Spinal cord (tissue), 10 donors: Measurements from ENCODE around the gene PDLIM7. TPM values are rescaled to one million over a fixed set of nuclear protein-coding genes. Genes with fewer than 3 reads are reported as not detected.

Experiments
- DNase-seq, 6 donors: peaks; one replicate each; pipeline versions ENCODE4 v3.0.0 to v3.0.0-alpha.2; 2013 to 2015; ENCODE audit warnings: low spot score in 6 of 6, low read depth in 4 of 6
- H3K27ac ChIP-seq: one replicate; pipeline ENCODE4 v1.5.1; 2013; ENCODE audit warnings: low read depth, low read length, control low read depth
- H3K27me3 ChIP-seq: one replicate; pipeline ENCODE4 v1.6.1; 2013; ENCODE audit warnings: low read length; ENCODE audit not compliant: control insufficient read depth, insufficient read depth
- H3K36me3 ChIP-seq: one replicate; pipeline ENCODE4 v1.6.1; 2013; ENCODE audit warnings: low read length; ENCODE audit not compliant: control insufficient read depth, insufficient read depth
- H3K4me1 ChIP-seq: one replicate; pipeline ENCODE4 v1.6.1; 2013; ENCODE audit warnings: low read length; ENCODE audit not compliant: control insufficient read depth, insufficient read depth
- H3K4me3 ChIP-seq: one replicate; pipeline ENCODE4 v1.5.1; 2013; ENCODE audit warnings: low read depth, low read length, control low read depth
- H3K9me3 ChIP-seq: one replicate; pipeline ENCODE4 v1.6.1; 2013; ENCODE audit warnings: low read length; ENCODE audit not compliant: control insufficient read depth, insufficient read depth
- WGBS: methylation state at CpG from one replicate; pipeline ENCODE4 v1.1.5; 2013; ENCODE audit warnings: missing lambda C conversion rate; ENCODE audit not compliant: insufficient coverage; 5-methylcytosine and 5-hydroxymethylcytosine counted together
- long read RNA-seq, 4 donors: transcript quantifications; one replicate each; lab custom pipeline, GENCODE V29; 2026
- polyA plus RNA-seq, 2 donors: library from polyadenylated mRNA; unstranded; fragments of 120-200 nt; gene quantifications; one replicate each; pipeline ENCODE4 v1.2.1, GENCODE V29; 2013; ENCODE audit not compliant: insufficient read length in 2 of 2
- total RNA-seq, 2 donors: library from RNA; depleted of rRNA in 1 of 2; stranded (reverse); fragments of 120-200 nt in 1 of 2; fragments of >200 nt in 1 of 2; gene quantifications; one replicate each; pipeline versions ENCODE4 v1.2.3 to v1.2.4, GENCODE V29; 2013 to 2014
- donor health status: healthy.

Gene PDLIM7, protein sequence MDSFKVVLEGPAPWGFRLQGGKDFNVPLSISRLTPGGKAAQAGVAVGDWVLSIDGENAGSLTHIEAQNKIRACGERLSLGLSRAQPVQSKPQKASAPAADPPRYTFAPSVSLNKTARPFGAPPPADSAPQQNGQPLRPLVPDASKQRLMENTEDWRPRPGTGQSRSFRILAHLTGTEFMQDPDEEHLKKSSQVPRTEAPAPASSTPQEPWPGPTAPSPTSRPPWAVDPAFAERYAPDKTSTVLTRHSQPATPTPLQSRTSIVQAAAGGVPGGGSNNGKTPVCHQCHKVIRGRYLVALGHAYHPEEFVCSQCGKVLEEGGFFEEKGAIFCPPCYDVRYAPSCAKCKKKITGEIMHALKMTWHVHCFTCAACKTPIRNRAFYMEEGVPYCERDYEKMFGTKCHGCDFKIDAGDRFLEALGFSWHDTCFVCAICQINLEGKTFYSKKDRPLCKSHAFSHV
- total RNA-seq (10 to 100 TPM; 23.4 to 67.3 TPM), polyA plus RNA-seq (100 to 1,000 TPM in 1 of 2 donors, 10 to 100 TPM in 1; 61.1 to 128 TPM)
- long read RNA-seq, donor 1, partial matches to known transcripts, result 6 of 20 reads
- long read RNA-seq, donor 1, other reads (novel, unspliced or antisense), result 0 of 20 reads
- long read RNA-seq, donor 2, partial matches to known transcripts, result 0 of 3 reads
- long read RNA-seq, donor 2, other reads (novel, unspliced or antisense), result 0 of 3 reads
- long read RNA-seq, donor 3, partial matches to known transcripts, result 0 of 8 reads
- long read RNA-seq, donor 3, other reads (novel, unspliced or antisense), result 0 of 8 reads
- long read RNA-seq, donor 4, transcript PDLIM7-202 (13 exons, 1,689 nt), result major isoform, 8 of 28 reads
- long read RNA-seq, donor 4, partial matches to known transcripts, result 11 of 28 reads
- long read RNA-seq, donor 4, other reads (novel, unspliced or antisense), result 0 of 28 reads

DNA sequence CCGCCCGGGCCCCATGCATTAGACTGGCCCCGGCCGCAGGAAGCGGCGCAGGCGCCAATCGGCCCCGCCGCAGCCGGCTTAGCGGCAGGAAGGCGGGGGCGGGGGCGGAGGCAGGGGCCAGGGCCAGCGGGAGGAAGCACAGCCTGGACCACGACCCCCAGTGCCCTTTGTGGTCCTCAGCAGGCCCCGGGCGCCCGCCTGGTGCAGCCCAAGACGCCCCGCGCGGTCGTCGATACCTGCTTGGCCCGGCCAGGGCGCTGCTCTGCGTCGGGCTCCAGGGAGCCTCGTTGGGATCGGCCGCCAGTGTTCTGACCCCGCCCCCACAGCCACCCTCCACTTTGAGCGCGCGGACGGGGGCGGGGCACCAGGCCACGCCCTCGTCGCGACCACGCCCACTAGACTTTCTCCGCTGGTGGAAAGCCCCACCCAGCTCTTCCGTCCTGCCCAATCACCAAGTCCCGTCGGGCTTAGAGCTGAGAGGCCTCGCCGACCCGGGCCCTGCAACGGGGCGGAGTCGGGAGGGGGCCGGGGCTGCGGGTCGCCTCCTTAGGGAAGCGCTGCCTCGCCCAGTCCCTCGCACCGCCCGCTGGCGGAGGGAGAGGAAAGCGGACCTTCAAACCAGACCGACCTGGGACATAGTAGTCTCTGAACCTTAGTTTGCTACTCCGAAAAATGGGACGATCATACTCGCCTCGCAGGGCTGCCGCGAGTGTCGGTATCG is at the start of gene PDLIM7:
Gene PDLIM7 (minus strand): TSS at position 313 of the 721 bp plus-strand sequence. CDS start 1,092 bp downstream, outside the sequence.
- Histone ChIP-seq H3K36me3 (peaks cover 29% of the 10 kb centered on the region), H3K27ac (peak within 1 kb of the TSS; percentile 93), H3K27me3 (peaks cover 7% of the 10 kb centered on the region), H3K4me1 (peaks cover 68% of the 10 kb centered on the region), H3K4me3 (peak within 1 kb of the TSS; percentile 74), H3K9me3 (no peaks in the 10 kb centered on the region)
- peak in 5 of 6 donors; percentile 82 to 98 (median 91) for DNase-seq
- WGBS, result under 1% methylated on average over 72 of the region's 73 CpGs

DNA sequence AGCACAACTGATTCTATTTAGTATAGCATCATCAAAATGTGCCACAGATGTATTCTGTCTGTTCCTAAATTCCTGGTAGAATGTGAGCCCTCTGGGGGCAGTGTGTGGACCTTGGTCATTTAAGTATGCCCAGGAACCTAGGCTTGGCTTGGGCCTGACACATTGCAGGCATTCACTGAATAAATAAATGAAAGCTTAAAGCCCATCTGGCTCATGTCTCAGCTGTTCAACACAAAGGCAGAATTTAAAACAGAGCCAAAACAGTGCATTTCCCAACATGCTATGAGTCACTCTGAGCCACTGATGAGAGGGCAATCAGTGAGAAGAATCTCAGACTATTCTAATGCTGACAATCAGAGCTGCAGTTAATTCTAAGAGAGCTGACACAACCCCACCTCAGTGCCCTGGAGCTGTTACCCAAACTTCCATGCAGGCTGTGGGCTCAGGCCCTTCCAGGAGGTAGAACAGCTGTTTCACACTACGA is 48.9 kb upstream of the PDLIM7 start:
- Histone ChIP-seq H3K4me3 (no peak overlapping the region), H3K36me3 (peaks cover 5% of the 10 kb centered on the region), H3K27ac (no peak overlapping the region), H3K9me3 (no peaks in the 10 kb centered on the region), H3K4me1 (peaks cover 17% of the 10 kb centered on the region), H3K27me3 (no peaks in the 10 kb centered on the region)
- peak in 2 of 6 donors; percentile 31 to 50 for DNase-seq
- no CpG with 5 or more reads among the region's 1 CpG for WGBS

DNA sequence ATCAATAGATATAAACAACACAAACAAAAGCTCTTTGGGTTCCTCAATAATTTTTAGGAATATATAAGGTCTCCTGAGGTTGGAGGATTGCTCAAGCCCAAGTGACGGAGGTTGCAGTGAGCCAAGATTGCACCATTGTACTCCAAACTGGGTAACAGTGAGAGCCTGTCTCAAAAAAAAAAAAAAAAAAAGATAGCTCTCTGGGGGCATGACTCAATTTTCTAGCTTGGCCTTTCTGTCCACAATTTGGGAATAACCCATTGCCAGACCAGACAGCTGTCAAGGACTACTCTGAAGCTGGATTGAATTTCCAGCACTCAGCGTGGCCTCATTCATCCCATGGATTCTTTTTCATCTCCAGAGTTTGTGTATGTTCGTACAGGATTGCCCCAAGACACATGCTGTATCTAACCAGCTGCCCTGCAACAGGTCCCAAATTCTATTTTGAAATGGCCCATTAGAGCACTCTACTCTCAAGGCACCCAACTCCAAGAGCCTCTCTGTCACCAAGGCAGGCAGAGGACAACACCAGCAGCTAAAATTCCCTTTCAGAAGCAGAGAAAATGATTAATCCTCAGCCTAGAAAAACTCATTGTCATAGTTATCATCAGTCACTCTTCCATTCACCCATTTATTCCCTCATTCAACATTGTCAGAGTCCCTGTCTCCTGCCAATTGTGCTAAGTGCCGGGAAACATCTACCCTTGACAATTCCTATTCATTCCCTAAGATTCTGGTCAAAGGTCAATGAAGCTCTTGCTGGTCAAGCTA is 48.3 kb upstream of the PDLIM7 start:
- Histone ChIP-seq H3K4me1 (peaks cover 17% of the 10 kb centered on the region), H3K4me3 (no peak overlapping the region), H3K36me3 (no peaks in the 10 kb centered on the region), H3K9me3 (no peaks in the 10 kb centered on the region), H3K27me3 (no peaks in the 10 kb centered on the region), H3K27ac (no peak overlapping the region)
- 69% methylated on average over 4 of the region's 4 CpGs for WGBS
- DNase-seq, result no peak

DNA sequence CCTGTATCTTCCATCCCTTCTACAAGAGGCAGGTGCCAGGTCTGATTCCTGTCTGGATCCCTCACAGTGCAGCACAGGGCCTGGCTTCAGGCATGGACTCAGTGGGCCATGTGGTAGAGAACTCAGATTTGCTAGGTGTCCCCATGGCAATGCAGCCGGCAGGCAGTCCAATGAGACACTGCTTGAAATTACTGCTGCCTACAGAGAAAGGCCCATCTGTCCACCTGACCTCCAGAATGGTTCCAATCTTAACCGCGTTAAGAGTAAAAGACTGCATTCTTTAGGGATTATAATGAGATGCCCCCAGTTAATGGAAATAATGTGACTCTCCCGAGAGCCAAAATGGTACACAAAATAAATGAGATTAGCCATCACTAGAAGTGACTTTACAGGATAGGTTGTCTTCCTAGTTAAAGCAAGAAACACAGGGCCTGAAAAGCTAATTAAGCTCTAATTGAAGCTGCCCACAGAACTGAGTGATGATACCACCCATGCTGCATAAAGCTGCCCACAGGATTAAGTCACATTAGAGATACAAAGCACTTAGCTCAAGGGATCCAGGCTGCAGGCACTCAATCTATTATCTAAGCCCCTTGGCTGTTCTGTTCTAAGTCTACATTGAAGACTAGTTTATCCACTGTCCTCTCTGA is 45.5 kb upstream of the PDLIM7 start:
- H3K36me3 ChIP-seq, result peaks cover 12% of the 10 kb centered on the region
- no peaks in the 10 kb centered on the region for H3K9me3 ChIP-seq
- WGBS, result 0% methylated on average over 1 of the region's 4 CpGs
- H3K27me3 ChIP-seq, result no peaks in the 10 kb centered on the region
- H3K27ac ChIP-seq, result no peak overlapping the region
- no peak overlapping the region for H3K4me3 ChIP-seq
- peaks cover 23% of the 10 kb centered on the region for H3K4me1 ChIP-seq
- DNase-seq, result peak in 1 of 6 donors; percentile 68

DNA sequence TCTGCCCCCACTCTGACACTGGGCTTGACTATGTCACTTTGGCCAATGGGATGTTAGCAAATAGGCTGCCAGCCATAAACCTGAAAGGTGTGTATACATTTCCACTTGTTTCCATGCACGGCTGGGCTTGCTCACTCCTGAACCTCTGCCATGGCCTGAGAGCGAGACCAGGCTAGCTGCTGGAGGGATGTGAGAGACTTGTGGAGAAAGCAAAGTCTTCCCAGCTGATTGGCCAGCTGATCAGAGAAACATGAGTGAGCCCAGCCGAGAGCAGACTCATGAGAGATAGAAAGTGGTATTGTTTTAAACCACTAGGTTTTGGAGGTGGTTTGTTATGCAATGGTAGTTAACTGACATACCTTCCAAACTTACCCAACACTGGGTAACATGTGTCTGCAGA is 43.0 kb upstream of the PDLIM7 start:
- DNase-seq, result no peak
- no peaks in the 10 kb centered on the region for H3K27me3 ChIP-seq
- H3K4me3 ChIP-seq, result no peak overlapping the region
- no peak overlapping the region for H3K27ac ChIP-seq
- peaks cover 29% of the 10 kb centered on the region for H3K36me3 ChIP-seq
- peaks cover 17% of the 10 kb centered on the region for H3K4me1 ChIP-seq
- 94% methylated on average over 2 of the region's 3 CpGs for WGBS
- no peaks in the 10 kb centered on the region for H3K9me3 ChIP-seq

DNA sequence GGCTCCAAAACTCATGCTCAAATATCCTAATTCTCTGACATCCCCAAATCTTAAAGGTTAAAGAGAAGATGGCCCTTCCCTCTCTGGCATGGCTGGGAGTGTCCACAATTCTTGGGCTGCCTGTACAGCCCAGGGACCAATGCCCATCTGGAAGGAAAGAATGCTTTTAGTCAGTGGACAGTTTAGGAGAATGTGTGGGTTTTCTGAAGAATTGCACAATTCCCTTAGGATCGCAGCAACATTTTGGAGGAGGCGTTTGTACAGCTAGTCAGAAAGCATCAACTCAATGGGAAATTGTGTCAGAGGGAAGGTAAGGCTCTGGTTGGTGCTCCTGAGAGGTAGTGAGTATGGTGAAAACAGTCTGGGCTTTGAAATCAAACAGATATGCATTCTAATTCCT is 42.0 kb upstream of the PDLIM7 start:
- H3K4me1 ChIP-seq, result peaks cover 14% of the 10 kb centered on the region
- peaks cover 32% of the 10 kb centered on the region for H3K36me3 ChIP-seq
- no peak overlapping the region for H3K4me3 ChIP-seq
- H3K27ac ChIP-seq, result no peak overlapping the region
- 92% methylated on average over 2 of the region's 2 CpGs for WGBS
- H3K27me3 ChIP-seq, result no peaks in the 10 kb centered on the region
- no peak for DNase-seq
- H3K9me3 ChIP-seq, result no peaks in the 10 kb centered on the region

DNA sequence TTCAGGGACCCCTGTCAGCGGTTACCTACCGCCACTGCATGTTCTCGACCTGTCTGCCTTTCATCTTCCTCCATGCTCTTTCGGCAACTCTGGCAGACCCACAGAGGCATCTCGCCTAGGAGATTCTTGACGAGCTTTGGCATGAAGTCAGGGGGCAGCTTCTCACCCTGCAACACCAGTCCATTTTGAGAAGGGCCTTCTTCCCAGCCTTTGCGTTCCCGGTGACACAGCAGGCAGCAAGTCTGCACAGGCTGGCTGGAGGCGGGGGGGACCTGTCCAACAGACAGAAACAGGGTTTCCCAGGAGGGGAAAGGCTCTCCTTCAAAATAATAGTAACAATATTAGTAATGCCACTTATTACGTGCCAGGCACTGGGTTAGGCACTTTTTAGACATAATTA is 41.5 kb upstream of the PDLIM7 start:
- Histone ChIP-seq H3K4me3 (no peak overlapping the region), H3K27ac (no peak overlapping the region), H3K27me3 (no peaks in the 10 kb centered on the region), H3K9me3 (no peaks in the 10 kb centered on the region), H3K4me1 (peaks cover 11% of the 10 kb centered on the region), H3K36me3 (peaks cover 38% of the 10 kb centered on the region)
- 94% methylated on average over 8 of the region's 10 CpGs for WGBS
- DNase-seq, result no peak

DNA sequence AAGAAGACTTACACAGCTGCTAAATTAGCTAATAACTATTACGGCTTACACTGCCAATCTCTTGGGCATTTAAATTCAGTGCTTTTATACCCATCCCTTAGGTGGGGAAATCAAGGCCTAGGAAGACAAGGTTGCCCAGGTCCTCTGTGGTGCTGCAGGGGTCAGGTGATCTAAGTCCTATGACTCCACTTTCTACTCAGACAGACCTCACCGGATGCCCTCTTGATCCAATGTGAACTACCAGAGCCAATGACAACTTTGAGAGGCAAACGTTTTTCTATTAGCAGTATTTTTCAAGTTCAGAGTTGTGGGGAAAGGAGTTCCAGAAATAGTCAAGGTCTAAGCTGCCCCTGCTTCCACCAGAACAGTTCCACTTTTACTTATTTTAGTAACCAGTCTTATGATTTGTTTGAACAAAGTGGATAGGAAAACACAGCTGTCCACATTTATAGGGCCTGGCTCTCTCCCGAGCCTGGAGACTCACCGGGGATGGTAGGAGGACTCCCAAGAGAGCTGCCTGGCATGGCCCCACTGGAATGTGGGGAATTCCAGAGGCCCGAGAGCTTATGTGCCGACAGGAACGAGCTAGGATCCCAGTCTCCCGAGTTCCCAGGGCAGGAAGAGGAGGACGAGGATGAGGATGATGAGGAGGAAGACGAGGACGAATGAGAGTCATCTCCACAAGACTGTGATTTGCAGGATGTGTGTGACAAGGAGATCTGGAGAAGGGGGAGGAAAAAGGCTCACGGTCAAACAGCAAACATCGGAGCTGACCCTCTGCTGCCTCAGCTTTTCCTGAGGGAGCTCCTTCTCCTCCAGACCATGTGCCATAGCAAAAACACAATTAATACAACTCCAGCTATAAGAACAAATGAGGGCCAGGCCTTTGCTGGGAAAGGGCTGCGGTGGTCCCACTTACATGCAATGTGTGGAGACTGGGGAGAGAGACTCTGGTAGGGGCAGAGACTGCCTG is 40.3 kb upstream of the PDLIM7 start:
- Histone ChIP-seq H3K4me3 (no peak overlapping the region), H3K27me3 (no peaks in the 10 kb centered on the region), H3K9me3 (no peaks in the 10 kb centered on the region), H3K4me1 (peaks cover 7% of the 10 kb centered on the region), H3K27ac (no peak overlapping the region), H3K36me3 (peaks cover 49% of the 10 kb centered on the region)
- DNase-seq, result peak in 1 of 6 donors; percentile 27
- 72% methylated on average over 8 of the region's 15 CpGs for WGBS
